D341Med (cell line): ENCODE measurements around the gene PCDHGA10.
"Not testable (repeated sequence)": the region's sequence is repeated elsewhere in the genome, so short reads cannot be mapped to it uniquely, and the experiment has no call there.

Experiments used
- DNase-seq: peaks from one replicate; pipeline ENCODE4 v3.0.0; 2012; ENCODE audit warnings: low spot score

Gene PCDHGA10

DNA sequence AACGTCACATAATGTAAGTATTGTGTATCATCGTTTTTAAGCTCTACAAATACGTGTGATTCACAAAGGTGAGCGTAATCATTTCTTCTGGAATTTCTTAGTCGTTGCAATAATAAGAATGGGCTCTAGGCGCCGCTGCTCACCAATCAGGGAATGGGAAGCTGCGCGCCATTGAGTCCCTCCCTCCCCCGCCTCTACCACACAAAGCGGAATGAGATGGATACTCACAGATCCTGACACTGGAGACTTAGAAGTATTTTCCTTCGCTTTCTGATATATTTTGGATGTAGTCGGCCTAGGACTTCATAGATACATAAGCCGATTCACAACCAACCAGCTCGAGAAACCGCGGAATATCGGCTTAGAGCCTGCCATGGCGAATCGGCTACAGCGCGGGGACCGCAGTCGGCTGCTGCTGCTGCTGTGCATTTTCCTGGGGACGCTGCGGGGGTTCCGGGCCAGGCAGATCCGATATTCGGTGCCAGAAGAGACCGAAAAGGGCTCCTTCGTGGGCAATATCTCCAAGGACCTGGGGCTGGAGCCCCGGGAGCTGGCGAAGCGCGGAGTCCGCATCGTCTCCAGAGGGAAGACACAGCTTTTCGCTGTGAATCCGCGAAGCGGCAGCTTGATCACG lies 8.2 kb downstream of the PCDHGA10 start, which contains the start of gene PCDHGA11:
Gene PCDHGA11, plus strand, starts transcription at position 197 of the 634 bp plus-strand sequence. Its CDS starts 177 bp downstream, at position 374.
- no peak for DNase-seq

DNA sequence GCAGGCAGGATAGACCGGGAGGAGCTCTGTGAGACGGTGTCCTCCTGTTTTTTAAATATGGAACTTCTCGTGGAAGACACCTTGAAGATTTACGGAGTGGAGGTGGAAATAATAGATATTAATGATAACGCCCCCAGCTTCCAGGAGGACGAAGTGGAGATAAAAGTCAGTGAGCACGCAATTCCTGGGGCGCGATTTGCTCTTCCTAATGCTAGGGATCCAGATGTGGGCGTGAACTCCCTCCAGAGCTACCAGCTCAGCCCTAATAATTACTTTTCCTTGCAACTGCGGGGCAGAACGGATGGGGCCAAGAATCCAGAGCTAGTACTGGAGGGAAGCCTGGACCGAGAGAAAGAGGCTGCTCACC lies 8.7 kb downstream of the PCDHGA10 start:
- no peak for DNase-seq

DNA sequence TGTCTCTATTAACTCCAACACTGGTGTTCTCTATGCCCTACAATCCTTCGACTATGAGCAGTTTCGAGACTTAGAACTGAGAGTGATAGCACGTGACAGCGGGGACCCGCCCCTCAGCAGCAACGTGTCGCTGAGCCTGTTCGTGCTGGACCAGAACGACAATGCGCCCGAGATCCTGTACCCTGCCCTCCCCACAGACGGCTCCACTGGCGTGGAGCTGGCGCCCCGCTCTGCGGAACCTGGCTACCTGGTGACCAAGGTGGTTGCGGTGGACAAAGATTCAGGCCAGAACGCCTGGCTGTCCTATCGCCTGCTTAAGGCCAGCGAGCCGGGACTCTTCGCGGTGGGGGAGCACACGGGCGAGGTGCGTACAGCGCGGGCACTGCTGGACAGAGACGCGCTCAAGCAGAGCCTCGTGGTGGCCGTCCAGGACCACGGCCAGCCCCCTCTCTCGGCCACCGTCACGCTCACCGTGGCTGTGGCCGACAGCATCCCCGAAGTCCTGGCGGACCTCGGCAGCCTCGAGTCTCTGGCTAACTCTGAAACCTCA lies 10.0 kb downstream of the PCDHGA10 start:
- DNase-seq, result no peak

DNA sequence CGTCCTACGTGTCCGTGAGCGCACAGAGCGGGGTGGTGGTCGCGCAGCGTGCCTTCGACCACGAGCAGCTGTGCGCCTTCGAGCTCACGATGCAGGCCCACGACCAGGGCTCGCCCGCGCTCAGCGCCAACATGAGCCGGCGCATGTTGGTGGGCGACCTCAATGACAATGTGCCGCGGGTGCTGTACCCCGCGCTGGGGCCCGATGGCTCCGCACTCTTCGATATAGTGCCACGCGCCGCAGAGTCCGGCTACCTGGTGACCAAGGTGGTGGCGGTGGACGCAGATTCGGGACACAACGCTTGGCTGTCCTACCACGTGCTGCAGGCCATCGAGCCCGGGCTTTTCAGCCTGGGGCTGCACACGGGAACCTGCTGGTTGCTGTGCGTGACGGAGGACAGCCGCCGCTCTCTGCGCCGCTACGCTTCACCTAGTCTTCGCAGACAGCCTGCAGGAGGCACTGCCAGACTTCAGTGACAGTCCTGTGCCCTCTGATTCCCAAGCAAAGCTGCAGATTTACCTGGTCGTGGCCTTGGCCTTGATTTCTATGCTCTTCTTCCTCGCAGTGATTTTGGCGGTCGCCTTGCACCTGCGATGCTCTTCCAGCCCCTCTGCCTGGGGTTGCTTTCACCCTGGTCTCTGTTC lies 15.1 kb downstream of the PCDHGA10 start:
- no peak for DNase-seq

DNA sequence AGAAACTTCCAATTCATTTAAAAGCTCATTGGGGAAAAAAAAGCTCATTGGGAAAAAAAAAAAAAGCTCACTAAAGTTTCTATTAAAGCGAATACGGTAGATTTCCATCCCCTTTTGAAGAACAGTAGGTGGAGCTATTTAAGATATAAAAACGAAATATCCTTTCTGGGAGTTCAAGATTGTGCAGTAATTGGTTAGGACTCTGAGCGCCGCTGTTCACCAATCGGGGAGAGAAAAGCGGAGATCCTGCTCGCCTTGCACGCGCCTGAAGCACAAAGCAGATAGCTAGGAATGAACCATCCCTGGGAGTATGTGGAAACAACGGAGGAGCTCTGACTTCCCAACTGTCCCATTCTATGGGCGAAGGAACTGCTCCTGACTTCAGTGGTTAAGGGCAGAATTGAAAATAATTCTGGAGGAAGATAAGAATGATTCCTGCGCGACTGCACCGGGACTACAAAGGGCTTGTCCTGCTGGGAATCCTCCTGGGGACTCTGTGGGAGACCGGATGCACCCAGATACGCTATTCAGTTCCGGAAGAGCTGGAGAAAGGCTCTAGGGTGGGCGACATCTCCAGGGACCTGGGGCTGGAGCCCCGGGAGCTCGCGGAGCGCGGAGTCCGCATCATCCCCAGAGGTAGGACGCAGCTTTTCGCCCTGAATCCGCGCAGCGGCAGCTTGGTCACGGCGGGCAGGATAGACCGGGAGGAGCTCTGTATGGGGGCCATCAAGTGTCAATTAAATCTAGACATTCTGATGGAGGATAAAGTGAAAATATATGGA lies 17.7 kb downstream of the PCDHGA10 start, which contains the start of gene PCDHGA12:
Gene PCDHGA12, plus strand, starts transcription at position 176 of the 782 bp plus-strand sequence. Its CDS starts 253 bp downstream, at position 429.
- no peak for DNase-seq

DNA sequence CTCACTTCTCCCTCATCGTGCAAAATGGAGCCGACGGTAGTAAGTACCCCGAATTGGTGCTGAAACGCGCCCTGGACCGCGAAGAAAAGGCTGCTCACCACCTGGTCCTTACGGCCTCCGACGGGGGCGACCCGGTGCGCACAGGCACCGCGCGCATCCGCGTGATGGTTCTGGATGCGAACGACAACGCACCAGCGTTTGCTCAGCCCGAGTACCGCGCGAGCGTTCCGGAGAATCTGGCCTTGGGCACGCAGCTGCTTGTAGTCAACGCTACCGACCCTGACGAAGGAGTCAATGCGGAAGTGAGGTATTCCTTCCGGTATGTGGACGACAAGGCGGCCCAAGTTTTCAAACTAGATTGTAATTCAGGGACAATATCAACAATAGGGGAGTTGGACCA lies 18.5 kb downstream of the PCDHGA10 start:
- no peak for DNase-seq

DNA sequence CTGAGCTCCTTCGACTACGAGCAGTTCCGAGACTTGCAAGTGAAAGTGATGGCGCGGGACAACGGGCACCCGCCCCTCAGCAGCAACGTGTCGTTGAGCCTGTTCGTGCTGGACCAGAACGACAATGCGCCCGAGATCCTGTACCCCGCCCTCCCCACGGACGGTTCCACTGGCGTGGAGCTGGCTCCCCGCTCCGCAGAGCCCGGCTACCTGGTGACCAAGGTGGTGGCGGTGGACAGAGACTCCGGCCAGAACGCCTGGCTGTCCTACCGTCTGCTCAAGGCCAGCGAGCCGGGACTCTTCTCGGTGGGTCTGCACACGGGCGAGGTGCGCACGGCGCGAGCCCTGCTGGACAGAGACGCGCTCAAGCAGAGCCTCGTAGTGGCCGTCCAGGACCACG lies 19.5 kb downstream of the PCDHGA10 start:
- DNase-seq, result not testable (repeated sequence)

DNA sequence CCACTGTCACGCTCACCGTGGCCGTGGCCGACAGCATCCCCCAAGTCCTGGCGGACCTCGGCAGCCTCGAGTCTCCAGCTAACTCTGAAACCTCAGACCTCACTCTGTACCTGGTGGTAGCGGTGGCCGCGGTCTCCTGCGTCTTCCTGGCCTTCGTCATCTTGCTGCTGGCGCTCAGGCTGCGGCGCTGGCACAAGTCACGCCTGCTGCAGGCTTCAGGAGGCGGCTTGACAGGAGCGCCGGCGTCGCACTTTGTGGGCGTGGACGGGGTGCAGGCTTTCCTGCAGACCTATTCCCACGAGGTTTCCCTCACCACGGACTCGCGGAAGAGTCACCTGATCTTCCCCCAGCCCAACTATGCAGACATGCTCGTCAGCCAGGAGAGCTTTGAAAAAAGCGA lies 19.9 kb downstream of the PCDHGA10 start:
- DNase-seq, result not testable (repeated sequence)

DNA sequence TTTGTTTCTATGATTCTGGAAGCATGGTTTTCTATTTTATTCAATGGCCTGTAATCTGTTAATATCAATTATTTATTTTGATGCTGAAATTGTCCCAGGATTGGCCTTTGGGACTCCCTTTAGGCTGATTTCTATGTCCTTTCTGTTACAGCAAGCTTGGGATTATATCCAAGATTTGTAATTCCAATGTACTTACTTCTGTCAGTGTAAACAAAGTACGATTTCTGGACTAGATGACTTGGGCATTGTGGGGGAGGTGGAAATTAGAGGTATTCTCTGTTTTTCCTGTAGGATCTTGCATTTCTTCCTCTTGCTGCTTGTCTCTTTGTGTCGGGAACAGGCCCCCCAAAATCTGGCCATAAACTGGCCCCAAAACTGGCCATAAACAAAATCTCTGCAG lies 21.2 kb downstream of the PCDHGA10 start:
- DNase-seq, result no peak

DNA sequence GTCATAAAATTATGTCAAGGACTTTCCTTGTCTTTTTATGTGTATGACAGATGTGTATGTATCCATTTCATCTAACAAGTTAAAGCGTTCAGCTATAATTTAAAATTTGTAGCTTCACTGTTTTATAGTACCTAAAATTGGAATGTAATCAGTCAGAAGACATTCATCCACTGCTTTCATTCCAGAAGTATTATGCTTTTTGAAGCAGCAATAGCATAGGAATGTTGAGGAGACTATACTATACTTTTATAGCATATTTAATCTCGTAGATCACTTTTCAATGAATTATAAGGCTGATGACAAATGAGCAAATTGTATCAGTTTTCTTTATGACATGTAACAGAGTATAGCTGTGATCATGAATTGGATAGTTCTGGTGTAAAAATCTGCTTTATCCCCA lies 24.4 kb downstream of the PCDHGA10 start:
- no peak for DNase-seq

DNA sequence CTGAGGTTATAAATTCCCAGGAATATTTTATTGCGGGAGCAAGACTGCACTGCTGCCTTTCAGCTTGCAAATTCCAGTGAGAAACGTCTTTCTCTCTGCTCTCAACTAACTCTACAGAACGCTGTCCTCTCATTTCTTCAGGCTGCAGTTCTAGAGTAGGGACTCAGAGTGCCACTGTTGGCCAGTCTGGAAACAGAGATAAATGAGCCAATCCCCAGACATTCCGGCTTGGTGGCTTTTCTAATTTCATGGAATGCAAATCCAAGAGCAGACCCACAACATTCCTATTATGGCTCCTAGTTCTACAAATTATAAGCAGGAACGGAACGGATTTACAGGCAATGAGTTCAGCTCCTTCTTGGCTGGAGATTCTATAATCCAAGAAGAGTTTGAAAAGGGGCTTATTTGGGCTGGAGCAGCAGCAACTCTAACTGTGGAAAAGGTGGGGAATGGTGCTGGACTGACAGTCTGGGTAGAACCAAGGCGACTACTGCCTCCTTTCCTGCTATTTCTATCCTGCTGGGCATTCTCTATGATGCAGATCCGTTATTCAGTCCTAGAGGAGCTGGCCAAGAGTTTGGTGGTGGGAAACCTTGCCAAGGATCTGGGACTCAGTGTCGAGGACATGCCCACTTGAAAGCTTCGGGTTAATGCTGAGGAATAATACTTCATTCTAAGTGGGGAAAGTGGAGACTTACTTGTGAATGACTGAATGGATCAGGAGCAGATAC lies 26.8 kb downstream of the PCDHGA10 start:
- no peak for DNase-seq

DNA sequence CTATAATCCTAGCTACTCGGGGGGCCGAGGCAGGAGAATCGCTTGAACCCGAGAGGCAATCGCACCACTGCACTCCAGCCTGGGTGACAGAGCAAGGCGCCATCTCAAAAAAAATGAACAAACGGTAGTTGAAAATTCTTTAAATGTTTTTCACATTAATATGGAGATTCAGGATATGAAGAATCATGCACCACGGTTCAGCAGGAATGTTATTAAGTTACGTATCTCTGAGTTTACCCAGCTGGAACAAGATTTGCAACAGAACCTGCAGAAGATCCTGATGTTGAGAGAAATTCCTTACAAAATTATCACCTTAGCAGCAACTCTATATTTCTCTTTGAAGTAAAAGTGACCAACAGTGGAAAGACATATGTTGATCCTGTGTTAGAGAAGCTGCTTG lies 27.6 kb downstream of the PCDHGA10 start:
- DNase-seq, result no peak

DNA sequence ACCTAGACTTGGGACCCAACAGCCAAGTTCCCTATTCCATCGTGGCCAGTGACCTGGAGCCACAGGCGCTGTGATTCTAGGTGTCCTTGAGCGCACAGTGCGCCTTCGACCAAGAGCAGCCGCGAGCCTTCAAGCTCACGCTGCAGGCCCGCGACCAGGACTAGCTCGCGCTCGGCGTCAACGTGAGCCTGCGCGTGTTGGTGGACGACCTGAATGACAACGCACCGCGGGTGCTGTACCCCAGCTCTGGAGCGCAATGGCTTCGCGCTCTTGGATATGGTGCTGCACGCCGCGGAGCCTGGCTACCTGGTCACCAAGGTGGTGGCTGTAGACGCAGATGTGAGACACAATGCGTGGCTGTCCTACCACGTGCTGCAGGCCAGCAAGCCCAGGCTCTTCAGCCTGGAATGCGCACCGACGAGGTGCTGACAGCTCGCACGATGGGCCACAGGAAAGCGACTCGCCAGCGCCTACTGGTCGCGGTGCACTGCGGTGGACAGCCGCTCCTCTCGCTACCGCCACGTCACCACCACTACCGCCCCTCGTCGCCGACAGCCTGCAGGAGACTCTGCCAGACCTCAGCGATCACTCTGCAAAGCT lies 28.9 kb downstream of the PCDHGA10 start:
- no peak for DNase-seq

DNA sequence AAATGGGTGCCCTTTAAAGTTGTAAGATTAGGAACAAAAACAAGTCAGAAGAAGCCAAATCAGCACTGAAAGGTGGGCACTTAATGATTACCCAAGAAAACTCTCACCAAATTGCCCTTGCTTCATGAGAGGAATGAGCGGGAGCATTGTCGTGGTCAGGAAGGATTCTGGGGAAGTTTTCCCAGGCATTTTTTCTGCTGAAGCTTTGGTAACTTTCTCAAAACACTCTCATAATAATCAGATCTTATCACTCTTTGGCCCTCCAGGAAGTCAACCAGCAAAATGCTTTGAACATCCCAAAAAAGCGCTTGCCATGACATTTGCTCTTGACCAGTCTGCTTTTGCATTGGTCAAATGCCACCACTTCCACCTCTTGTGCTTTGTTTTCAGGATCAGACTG lies 52.6 kb downstream of the PCDHGA10 start:
- DNase-seq, result no peak
